Measurements from ENCODE around the gene YLPM1. TPM values are rescaled to one million over a fixed set of nuclear protein-coding genes. Genes with fewer than 3 reads are reported as not detected.

Gene YLPM1
- total RNA-seq, 1 donor from 2014 or later, result 53.0 TPM

GRCh38 chr14:74858022-74858421, 94.9 kb downstream of the YLPM1 start:
- Histone ChIP-seq H3K9me3 (no peaks in the 10 kb centered on the region), H3K27me3 (no peaks in the 10 kb centered on the region), H3K4me1 (peaks cover 16% of the 10 kb centered on the region), H3K4me3 (no peak overlapping the region), H3K27ac (no peak overlapping the region), H3K36me3 (no peaks in the 10 kb centered on the region)
- intact Hi-C loops (cut with DNase I), result no loop called here
- DNase-seq (no peak), ATAC-seq (no peak)
- no peak for TF ChIP-seq CTCF (IDR thresholded peaks at IDR 0.05)

GRCh38 chr14:74859757-74860552, 96.8 kb downstream of the YLPM1 start:
- ATAC-seq, result no peak
- no peaks in the 10 kb centered on the region for H3K27me3 ChIP-seq

GRCh38 chr14:74860899-74861733, 98.0 kb downstream of the YLPM1 start:
- intact Hi-C loops (cut with DNase I), result no loop called here
- Histone ChIP-seq H3K36me3 (no peaks in the 10 kb centered on the region), H3K4me1 (no peaks in the 10 kb centered on the region), H3K4me3 (no peak overlapping the region), H3K27ac (no peak overlapping the region), H3K9me3 (no peaks in the 10 kb centered on the region), H3K27me3 (no peaks in the 10 kb centered on the region)
- peak; percentile 93 for DNase-seq
- TF ChIP-seq CTCF (IDR thresholded peaks at IDR 0.05), result peak; percentile 90
- peak; percentile 85 for ATAC-seq

More at GRCh38 chr14:74859757-74860552, 96.8 kb downstream of the YLPM1 start:
- no peak overlapping the region for H3K4me3 ChIP-seq
- no peak overlapping the region for H3K27ac ChIP-seq
- H3K4me1 ChIP-seq, result no peaks in the 10 kb centered on the region
- intact Hi-C loops (cut with DNase I), result no loop called here
- no peak for DNase-seq
- no peak for TF ChIP-seq CTCF (IDR thresholded peaks at IDR 0.05)
- no peaks in the 10 kb centered on the region for H3K9me3 ChIP-seq
- no peaks in the 10 kb centered on the region for H3K36me3 ChIP-seq

- intact Hi-C loops (cut with DNase I), result no loop called here
- ATAC-seq (no peak), DNase-seq (no peak)
- Histone ChIP-seq H3K4me3 (no peak overlapping the region), H3K27me3 (no peaks in the 10 kb centered on the region), H3K36me3 (no peaks in the 10 kb centered on the region), H3K9me3 (no peaks in the 10 kb centered on the region), H3K4me1 (no peaks in the 10 kb centered on the region), H3K27ac (no peak overlapping the region)
- TF ChIP-seq CTCF (IDR thresholded peaks at IDR 0.05), result no peak
Measured at GRCh38 chr14:74861734-74862090, 98.6 kb downstream of the YLPM1 start.

- peak; percentile 86 for DNase-seq
- ATAC-seq, result peak; percentile 94
- no peaks in the 10 kb centered on the region for H3K36me3 ChIP-seq
- no peaks in the 10 kb centered on the region for H3K9me3 ChIP-seq
- no peak overlapping the region for H3K27ac ChIP-seq
- no peak overlapping the region for H3K4me3 ChIP-seq
- no peaks in the 10 kb centered on the region for H3K27me3 ChIP-seq
- no peak for TF ChIP-seq CTCF (IDR thresholded peaks at IDR 0.05)
- H3K4me1 ChIP-seq, result peaks cover 4% of the 10 kb centered on the region
- intact Hi-C loops (cut with DNase I), result no loop called here
Measured at GRCh38 chr14:74863274-74863673, 100.2 kb downstream of the YLPM1 start.

All from upper lobe of right lung (tissue), 1 donor.